ENCODE measurements around the gene CCDC87. TPM values are rescaled to one million over a fixed set of nuclear protein-coding genes. Genes with fewer than 3 reads are reported as not detected.

CCDC87 gene
- total and polyA plus RNA-seq, 2 experiments from 2014 or later: 0.39 to 1.2 TPM

DNA sequence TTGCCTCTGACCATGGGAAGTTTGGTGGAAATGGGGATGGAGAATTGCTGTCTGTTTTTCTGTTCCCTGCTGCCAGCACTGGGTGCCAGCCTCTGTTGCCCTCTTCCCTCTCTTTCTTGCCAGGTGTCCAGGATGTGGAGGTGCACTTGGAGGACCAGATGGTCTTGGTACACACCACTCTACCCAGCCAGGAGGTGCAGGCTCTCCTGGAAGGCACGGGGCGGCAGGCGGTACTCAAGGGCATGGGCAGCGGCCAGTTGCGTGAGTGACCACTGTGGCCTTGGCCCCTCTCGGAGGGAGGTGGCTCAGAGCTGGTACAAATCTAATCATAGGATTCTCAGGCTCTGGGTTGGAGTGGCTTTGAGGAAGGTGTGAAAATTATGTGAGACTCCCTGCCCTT, 6.1 kb upstream of the CCDC87 start:
- peaks cover 5% of the 10 kb centered on the region for H3K27me3 Mint-ChIP-seq (ENCODE audit: insufficient read depth, low read depth, poor library complexity)
- no peaks in the 10 kb centered on the region; the same call in 1 of the 2 replicates for H3K79me2 ChIP-seq (replicated peaks; ENCODE audit: insufficient read depth)
- H3K27ac Mint-ChIP-seq: no peak overlapping the region
- no peak overlapping the region for H2AFZ ChIP-seq
- H3K4me1 ChIP-seq (ENCODE audit: insufficient read depth): no peaks in the 10 kb centered on the region
- no peaks in the 10 kb centered on the region for H3K27me3 ChIP-seq (ENCODE audit: insufficient read depth)
- peaks cover under 1% of the 10 kb centered on the region; the same call in 1 of the 3 replicates for H3K36me3 Mint-ChIP-seq (ENCODE audit: low read depth)
- no peak overlapping the region for H3K27ac ChIP-seq (ENCODE audit: low read depth)
- no peaks in the 10 kb centered on the region for H3K4me1 Mint-ChIP-seq
- H3F3A ChIP-seq (replicated peaks; ENCODE audit: low read depth): no peaks in the 10 kb centered on the region
- no peak overlapping the region for H3K4me3 Mint-ChIP-seq
- H3K36me3 ChIP-seq (ENCODE audit: insufficient read depth): no peaks in the 10 kb centered on the region
- H3K4me2 ChIP-seq: no peak overlapping the region
- H3K4me3 ChIP-seq: no peak overlapping the region
- DNase-seq (ENCODE audit: low spot score): no peak
- TF ChIP-seq, protein P1, sequence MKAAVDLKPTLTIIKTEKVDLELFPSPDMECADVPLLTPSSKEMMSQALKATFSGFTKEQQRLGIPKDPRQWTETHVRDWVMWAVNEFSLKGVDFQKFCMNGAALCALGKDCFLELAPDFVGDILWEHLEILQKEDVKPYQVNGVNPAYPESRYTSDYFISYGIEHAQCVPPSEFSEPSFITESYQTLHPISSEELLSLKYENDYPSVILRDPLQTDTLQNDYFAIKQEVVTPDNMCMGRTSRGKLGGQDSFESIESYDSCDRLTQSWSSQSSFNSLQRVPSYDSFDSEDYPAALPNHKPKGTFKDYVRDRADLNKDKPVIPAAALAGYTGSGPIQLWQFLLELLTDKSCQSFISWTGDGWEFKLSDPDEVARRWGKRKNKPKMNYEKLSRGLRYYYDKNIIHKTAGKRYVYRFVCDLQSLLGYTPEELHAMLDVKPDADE (IDR thresholded peaks at IDR 0.05): no peak
- TF ChIP-seq STAT1 (IDR thresholded peaks at IDR 0.05; ENCODE audit: unreplicated experiment): no peak
- no peak for TF ChIP-seq POLR2AphosphoS5 (IDR thresholded peaks at IDR 0.05; ENCODE audit: low read depth)
- TF ChIP-seq, protein P2, sequence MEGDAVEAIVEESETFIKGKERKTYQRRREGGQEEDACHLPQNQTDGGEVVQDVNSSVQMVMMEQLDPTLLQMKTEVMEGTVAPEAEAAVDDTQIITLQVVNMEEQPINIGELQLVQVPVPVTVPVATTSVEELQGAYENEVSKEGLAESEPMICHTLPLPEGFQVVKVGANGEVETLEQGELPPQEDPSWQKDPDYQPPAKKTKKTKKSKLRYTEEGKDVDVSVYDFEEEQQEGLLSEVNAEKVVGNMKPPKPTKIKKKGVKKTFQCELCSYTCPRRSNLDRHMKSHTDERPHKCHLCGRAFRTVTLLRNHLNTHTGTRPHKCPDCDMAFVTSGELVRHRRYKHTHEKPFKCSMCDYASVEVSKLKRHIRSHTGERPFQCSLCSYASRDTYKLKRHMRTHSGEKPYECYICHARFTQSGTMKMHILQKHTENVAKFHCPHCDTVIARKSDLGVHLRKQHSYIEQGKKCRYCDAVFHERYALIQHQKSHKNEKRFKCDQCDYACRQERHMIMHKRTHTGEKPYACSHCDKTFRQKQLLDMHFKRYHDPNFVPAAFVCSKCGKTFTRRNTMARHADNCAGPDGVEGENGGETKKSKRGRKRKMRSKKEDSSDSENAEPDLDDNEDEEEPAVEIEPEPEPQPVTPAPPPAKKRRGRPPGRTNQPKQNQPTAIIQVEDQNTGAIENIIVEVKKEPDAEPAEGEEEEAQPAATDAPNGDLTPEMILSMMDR (conservative IDR thresholded peaks at IDR 0.05; ENCODE audit: low read depth in 2 of 2): no peak
- no peak for TF ChIP-seq CREB1 (CRISPR knock-in tag; IDR thresholded peaks at IDR 0.05; ENCODE audit: low read depth)
- TF ChIP-seq EZH2 (IDR thresholded peaks at IDR 0.05; ENCODE audit: low read depth, unreplicated experiment): no peak
- TF ChIP-seq ZNF114 (CRISPR knock-in tag; IDR thresholded peaks at IDR 0.05): no peak
- no peak for TF ChIP-seq NANOG (IDR thresholded peaks at IDR 0.05; ENCODE audit: borderline replicate concordance)
- TF ChIP-seq, protein P3, sequence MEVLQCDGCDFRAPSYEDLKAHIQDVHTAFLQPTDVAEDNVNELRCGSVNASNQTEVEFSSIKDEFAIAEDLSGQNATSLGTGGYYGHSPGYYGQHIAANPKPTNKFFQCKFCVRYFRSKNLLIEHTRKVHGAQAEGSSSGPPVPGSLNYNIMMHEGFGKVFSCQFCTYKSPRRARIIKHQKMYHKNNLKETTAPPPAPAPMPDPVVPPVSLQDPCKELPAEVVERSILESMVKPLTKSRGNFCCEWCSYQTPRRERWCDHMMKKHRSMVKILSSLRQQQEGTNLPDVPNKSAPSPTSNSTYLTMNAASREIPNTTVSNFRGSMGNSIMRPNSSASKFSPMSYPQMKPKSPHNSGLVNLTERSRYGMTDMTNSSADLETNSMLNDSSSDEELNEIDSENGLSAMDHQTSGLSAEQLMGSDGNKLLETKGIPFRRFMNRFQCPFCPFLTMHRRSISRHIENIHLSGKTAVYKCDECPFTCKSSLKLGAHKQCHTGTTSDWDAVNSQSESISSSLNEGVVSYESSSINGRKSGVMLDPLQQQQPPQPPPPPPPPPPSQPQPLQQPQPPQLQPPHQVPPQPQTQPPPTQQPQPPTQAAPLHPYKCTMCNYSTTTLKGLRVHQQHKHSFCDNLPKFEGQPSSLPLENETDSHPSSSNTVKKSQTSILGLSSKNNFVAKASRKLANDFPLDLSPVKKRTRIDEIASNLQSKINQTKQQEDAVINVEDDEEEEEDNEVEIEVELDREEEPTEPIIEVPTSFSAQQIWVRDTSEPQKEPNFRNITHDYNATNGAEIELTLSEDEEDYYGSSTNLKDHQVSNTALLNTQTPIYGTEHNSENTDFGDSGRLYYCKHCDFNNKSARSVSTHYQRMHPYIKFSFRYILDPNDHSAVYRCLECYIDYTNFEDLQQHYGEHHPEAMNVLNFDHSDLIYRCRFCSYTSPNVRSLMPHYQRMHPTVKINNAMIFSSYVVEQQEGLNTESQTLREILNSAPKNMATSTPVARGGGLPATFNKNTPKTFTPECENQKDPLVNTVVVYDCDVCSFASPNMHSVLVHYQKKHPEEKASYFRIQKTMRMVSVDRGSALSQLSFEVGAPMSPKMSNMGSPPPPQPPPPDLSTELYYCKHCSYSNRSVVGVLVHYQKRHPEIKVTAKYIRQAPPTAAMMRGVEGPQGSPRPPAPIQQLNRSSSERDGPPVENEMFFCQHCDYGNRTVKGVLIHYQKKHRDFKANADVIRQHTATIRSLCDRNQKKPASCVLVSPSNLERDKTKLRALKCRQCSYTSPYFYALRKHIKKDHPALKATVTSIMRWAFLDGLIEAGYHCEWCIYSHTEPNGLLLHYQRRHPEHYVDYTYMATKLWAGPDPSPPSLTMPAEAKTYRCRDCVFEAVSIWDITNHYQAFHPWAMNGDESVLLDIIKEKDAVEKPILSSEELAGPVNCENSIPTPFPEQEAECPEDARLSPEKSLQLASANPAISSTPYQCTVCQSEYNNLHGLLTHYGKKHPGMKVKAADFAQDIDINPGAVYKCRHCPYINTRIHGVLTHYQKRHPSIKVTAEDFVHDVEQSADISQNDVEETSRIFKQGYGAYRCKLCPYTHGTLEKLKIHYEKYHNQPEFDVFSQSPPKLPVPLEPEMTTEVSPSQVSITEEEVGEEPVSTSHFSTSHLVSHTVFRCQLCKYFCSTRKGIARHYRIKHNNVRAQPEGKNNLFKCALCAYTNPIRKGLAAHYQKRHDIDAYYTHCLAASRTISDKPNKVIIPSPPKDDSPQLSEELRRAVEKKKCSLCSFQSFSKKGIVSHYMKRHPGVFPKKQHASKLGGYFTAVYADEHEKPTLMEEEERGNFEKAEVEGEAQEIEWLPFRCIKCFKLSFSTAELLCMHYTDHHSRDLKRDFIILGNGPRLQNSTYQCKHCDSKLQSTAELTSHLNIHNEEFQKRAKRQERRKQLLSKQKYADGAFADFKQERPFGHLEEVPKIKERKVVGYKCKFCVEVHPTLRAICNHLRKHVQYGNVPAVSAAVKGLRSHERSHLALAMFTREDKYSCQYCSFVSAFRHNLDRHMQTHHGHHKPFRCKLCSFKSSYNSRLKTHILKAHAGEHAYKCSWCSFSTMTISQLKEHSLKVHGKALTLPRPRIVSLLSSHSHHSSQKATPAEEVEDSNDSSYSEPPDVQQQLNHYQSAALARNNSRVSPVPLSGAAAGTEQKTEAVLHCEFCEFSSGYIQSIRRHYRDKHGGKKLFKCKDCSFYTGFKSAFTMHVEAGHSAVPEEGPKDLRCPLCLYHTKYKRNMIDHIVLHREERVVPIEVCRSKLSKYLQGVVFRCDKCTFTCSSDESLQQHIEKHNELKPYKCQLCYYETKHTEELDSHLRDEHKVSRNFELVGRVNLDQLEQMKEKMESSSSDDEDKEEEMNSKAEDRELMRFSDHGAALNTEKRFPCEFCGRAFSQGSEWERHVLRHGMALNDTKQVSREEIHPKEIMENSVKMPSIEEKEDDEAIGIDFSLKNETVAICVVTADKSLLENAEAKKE (CRISPR knock-in tag; IDR thresholded peaks at IDR 0.05): no peak
- TF ChIP-seq EZH2phosphoT487 (IDR thresholded peaks at IDR 0.05; ENCODE audit: unreplicated experiment): no peak
- TF ChIP-seq ZNF331 (CRISPR knock-in tag; IDR thresholded peaks at IDR 0.05; ENCODE audit: low read depth): no peak
- TF ChIP-seq, protein P4, sequence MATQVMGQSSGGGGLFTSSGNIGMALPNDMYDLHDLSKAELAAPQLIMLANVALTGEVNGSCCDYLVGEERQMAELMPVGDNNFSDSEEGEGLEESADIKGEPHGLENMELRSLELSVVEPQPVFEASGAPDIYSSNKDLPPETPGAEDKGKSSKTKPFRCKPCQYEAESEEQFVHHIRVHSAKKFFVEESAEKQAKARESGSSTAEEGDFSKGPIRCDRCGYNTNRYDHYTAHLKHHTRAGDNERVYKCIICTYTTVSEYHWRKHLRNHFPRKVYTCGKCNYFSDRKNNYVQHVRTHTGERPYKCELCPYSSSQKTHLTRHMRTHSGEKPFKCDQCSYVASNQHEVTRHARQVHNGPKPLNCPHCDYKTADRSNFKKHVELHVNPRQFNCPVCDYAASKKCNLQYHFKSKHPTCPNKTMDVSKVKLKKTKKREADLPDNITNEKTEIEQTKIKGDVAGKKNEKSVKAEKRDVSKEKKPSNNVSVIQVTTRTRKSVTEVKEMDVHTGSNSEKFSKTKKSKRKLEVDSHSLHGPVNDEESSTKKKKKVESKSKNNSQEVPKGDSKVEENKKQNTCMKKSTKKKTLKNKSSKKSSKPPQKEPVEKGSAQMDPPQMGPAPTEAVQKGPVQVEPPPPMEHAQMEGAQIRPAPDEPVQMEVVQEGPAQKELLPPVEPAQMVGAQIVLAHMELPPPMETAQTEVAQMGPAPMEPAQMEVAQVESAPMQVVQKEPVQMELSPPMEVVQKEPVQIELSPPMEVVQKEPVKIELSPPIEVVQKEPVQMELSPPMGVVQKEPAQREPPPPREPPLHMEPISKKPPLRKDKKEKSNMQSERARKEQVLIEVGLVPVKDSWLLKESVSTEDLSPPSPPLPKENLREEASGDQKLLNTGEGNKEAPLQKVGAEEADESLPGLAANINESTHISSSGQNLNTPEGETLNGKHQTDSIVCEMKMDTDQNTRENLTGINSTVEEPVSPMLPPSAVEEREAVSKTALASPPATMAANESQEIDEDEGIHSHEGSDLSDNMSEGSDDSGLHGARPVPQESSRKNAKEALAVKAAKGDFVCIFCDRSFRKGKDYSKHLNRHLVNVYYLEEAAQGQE (IDR thresholded peaks at IDR 0.05; ENCODE audit: unreplicated experiment): no peak
- H4K20me1 ChIP-seq (replicated peaks; ENCODE audit: insufficient read depth): no peaks in the 10 kb centered on the region
- H3K9me2 ChIP-seq (ENCODE audit: insufficient read depth): no peaks in the 10 kb centered on the region
- H3K9me3 Mint-ChIP-seq: no peaks in the 10 kb centered on the region
- no peak for ATAC-seq
